ENCODE results near the gene RPL18.
A peak's percentile ranks its signal among the peaks of the same experiment; 100 is the strongest.
"Not testable (repeated sequence)": the region's sequence is repeated elsewhere in the genome, so short reads cannot be mapped to it uniquely, and the experiment has no call there.

RPL18 gene

GRCh38 chr19:48618916-48619691, at the start of gene RPL18, which contains the start of gene SPHK2:
Gene RPL18 (minus strand): TSS chr19:48619178. CDS start chr19:48619143, 35 bp downstream.
Gene SPHK2 (plus strand): TSS chr19:48619506. CDS start chr19:48620515, 1,009 bp downstream.
- DNase-seq (ENCODE audit: low spot score in 2 of 2) = peak; percentile 91 to 93
- no peaks in the 10 kb centered on the region for H3K9me3 Mint-ChIP-seq
- peak within 1 kb of the TSS; percentile 95 for H3K27ac Mint-ChIP-seq
- peaks cover 31% of the 10 kb centered on the region for H3K4me1 Mint-ChIP-seq
- ATAC-seq (ENCODE audit: low read depth) = peak; percentile 81
- peaks cover 22% of the 10 kb centered on the region for H3K36me3 Mint-ChIP-seq
- H3K27me3 Mint-ChIP-seq = no peaks in the 10 kb centered on the region
- H3K4me3 Mint-ChIP-seq = peak within 1 kb of the TSS; percentile 98

DNA sequence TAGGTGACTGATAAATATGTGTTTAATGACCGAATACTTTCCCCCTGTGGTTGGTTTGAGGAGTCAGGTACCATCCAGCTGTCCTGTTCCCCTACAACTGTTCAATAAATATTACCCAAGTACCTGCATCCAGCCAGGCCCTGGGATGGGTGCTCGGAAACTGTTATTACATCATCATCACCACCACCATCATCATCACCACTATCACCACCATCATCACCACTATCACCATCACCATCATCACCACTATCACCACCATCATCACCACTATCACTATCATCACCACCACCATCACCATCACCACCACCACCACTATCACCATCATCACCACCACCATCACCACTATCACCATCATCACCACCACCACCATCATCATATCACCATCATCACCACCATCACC, 49.8 kb upstream of the RPL18 start:
- no peak overlapping the region for H3K4me3 Mint-ChIP-seq
- peaks cover 10% of the 10 kb centered on the region for H3K4me1 Mint-ChIP-seq
- no peaks in the 10 kb centered on the region for H3K27me3 Mint-ChIP-seq
- H3K9me3 Mint-ChIP-seq = peaks cover 8% of the 10 kb centered on the region
- no peak for ATAC-seq (ENCODE audit: low read depth)
- H3K27ac Mint-ChIP-seq = peak overlapping the region; percentile 15
- DNase-seq (ENCODE audit: low spot score in 2 of 2) = no peak
- H3K36me3 Mint-ChIP-seq = no peaks in the 10 kb centered on the region

- no peak overlapping the region for H3K27ac Mint-ChIP-seq
- H3K9me3 Mint-ChIP-seq = peaks cover 8% of the 10 kb centered on the region
- ATAC-seq (ENCODE audit: low read depth) (no peak), DNase-seq (ENCODE audit: low spot score in 2 of 2) (no peak)
- H3K27me3 Mint-ChIP-seq = no peaks in the 10 kb centered on the region
- peaks cover 10% of the 10 kb centered on the region for H3K4me1 Mint-ChIP-seq
- H3K4me3 Mint-ChIP-seq = no peak overlapping the region
- H3K36me3 Mint-ChIP-seq = no peaks in the 10 kb centered on the region
These were observed 49.4 kb upstream of the RPL18 start for GRCh38 chr19:48668332-48668731.

GRCh38 chr19:48665786-48666185, 46.8 kb upstream of the RPL18 start:
- no peak overlapping the region for H3K27ac Mint-ChIP-seq
- no peaks in the 10 kb centered on the region for H3K36me3 Mint-ChIP-seq
- DNase-seq (ENCODE audit: low spot score in 2 of 2) (no peak), ATAC-seq (ENCODE audit: low read depth) (no peak)
- no peak overlapping the region for H3K4me3 Mint-ChIP-seq
- no peaks in the 10 kb centered on the region for H3K27me3 Mint-ChIP-seq
- peaks cover 15% of the 10 kb centered on the region for H3K4me1 Mint-ChIP-seq
- H3K9me3 Mint-ChIP-seq = peaks cover 8% of the 10 kb centered on the region

DNA sequence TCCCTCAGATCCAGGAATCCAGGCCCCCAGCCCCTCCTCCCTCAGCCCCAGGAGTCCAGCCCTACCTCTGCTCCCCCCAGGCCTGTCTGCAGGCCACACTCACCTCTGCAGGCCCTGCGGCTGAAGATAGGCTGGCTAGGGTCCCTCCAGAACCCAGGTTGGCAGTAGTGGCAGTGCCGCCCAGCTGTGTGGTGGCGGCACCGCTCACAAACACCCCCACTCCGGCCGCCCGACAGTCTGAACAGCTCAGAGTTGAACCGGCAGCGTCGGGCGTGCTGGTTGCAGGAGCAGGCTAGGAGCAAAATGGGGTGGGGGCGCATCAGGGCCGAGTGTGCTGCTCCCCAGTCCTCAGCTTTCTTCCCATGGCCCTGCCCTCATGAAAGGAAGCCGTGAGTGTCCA, 45.5 kb upstream of the RPL18 start:
- DNase-seq (ENCODE audit: low spot score in 2 of 2) (no peak), ATAC-seq (ENCODE audit: low read depth) (no peak)
- no peaks in the 10 kb centered on the region for H3K36me3 Mint-ChIP-seq
- H3K4me1 Mint-ChIP-seq = peaks cover 11% of the 10 kb centered on the region
- no peak overlapping the region for H3K27ac Mint-ChIP-seq
- H3K4me3 Mint-ChIP-seq = no peak overlapping the region
- H3K27me3 Mint-ChIP-seq = no peaks in the 10 kb centered on the region
- peaks cover 4% of the 10 kb centered on the region for H3K9me3 Mint-ChIP-seq

- Mint-ChIP-seq H3K4me1 (peaks cover 7% of the 10 kb centered on the region), H3K36me3 (no peaks in the 10 kb centered on the region), H3K9me3 (no peaks in the 10 kb centered on the region), H3K27ac (no peak overlapping the region), H3K27me3 (no peaks in the 10 kb centered on the region), H3K4me3 (no peak overlapping the region)
- no peak for ATAC-seq (ENCODE audit: low read depth)
- DNase-seq (ENCODE audit: low spot score in 2 of 2) = no peak
These were observed 44.7 kb upstream of the RPL18 start for GRCh38 chr19:48663667-48664066.

DNA sequence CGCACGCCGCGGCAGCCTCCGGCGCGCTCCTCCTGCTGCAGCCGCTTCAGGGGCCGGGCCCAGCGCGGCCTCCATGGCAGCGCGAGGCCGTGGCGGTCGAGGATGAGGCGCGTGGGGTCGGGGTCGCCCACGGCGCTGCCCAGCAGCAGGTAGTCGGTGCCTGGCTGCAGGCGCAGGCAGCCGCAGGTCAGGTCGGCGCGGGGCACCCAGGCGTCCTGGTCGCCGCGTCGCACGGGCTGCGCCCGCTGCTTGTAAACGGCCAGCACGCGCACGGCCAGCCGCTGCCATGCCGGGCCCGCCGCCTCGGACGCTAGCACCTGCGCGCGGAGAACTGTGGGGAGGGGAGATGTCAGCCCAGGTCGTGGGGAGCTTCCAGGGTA, 42.7 kb upstream of the RPL18 start:
- H3K9me3 Mint-ChIP-seq = no peaks in the 10 kb centered on the region
- no peaks in the 10 kb centered on the region for H3K27me3 Mint-ChIP-seq
- DNase-seq (ENCODE audit: low spot score in 2 of 2) (no peak), ATAC-seq (ENCODE audit: low read depth) (no peak)
- peaks cover 7% of the 10 kb centered on the region for H3K4me1 Mint-ChIP-seq
- no peak overlapping the region for H3K4me3 Mint-ChIP-seq
- no peaks in the 10 kb centered on the region for H3K36me3 Mint-ChIP-seq
- H3K27ac Mint-ChIP-seq = no peak overlapping the region

DNA sequence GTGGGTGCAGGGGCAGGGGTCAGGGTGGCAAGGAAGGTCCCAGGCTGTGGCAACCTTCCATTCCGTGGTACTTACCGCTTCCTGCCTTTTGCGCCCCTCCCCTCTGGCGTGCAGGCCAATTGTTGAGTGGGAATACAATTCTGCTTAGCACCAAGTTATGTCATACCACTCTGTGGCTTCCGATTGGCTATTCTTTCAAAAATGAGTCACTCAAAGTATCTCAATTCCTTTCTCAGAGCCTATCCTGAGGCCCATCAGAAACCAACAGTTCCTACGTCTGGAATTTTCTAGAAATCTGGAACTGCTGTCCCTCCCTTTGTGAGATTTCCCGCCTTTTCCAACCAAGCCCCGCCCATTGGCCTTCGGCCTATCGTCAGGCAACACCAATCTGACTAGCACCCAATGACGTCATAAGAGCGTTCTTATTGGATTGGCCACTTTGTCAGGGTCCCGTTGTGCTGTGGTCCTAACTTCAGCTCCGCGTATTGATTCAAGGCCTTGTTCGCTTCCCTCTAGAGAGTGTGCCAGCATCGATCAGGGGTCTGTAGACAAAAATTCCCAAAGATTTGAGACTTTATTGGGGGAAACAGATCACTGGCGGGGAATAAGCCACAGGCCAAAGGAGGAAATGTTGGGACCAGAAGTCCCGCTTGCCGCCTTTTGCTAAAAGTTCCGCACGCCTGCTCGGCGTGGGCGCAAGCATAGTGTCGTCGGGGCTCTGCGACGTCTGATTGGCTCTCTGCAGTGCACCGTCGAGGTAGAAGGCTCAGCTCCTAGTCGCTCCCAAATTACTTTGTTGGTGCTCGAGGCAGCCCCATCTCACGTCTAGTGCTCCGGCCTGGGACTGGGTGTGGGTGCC, 42.1 kb upstream of the RPL18 start:
- H3K4me3 Mint-ChIP-seq = peak overlapping the region; percentile 79
- peak overlapping the region; percentile 97 for H3K27ac Mint-ChIP-seq
- H3K36me3 Mint-ChIP-seq = no peaks in the 10 kb centered on the region
- ATAC-seq (ENCODE audit: low read depth) (peak; percentile 95), DNase-seq (ENCODE audit: low spot score in 2 of 2) (peak; percentile 82 to 83)
- no peaks in the 10 kb centered on the region for H3K27me3 Mint-ChIP-seq
- peaks cover 7% of the 10 kb centered on the region for H3K4me1 Mint-ChIP-seq
- H3K9me3 Mint-ChIP-seq = no peaks in the 10 kb centered on the region

GRCh38 chr19:48659768-48660167, 40.8 kb upstream of the RPL18 start:
- H3K27me3 Mint-ChIP-seq = no peaks in the 10 kb centered on the region
- peaks cover 7% of the 10 kb centered on the region for H3K4me1 Mint-ChIP-seq
- no peak overlapping the region for H3K27ac Mint-ChIP-seq
- no peak overlapping the region for H3K4me3 Mint-ChIP-seq
- no peaks in the 10 kb centered on the region for H3K9me3 Mint-ChIP-seq
- no peaks in the 10 kb centered on the region for H3K36me3 Mint-ChIP-seq
- DNase-seq (ENCODE audit: low spot score in 2 of 2) (no peak), ATAC-seq (ENCODE audit: low read depth) (no peak)

GRCh38 chr19:48658483-48658882, 39.5 kb upstream of the RPL18 start:
- Mint-ChIP-seq H3K4me1 (peaks cover 7% of the 10 kb centered on the region), H3K27ac (no peak overlapping the region), H3K27me3 (no peaks in the 10 kb centered on the region), H3K36me3 (no peaks in the 10 kb centered on the region), H3K9me3 (no peaks in the 10 kb centered on the region), H3K4me3 (no peak overlapping the region)
- no peak for DNase-seq (ENCODE audit: low spot score in 2 of 2)
- ATAC-seq (ENCODE audit: low read depth) = no peak

DNA sequence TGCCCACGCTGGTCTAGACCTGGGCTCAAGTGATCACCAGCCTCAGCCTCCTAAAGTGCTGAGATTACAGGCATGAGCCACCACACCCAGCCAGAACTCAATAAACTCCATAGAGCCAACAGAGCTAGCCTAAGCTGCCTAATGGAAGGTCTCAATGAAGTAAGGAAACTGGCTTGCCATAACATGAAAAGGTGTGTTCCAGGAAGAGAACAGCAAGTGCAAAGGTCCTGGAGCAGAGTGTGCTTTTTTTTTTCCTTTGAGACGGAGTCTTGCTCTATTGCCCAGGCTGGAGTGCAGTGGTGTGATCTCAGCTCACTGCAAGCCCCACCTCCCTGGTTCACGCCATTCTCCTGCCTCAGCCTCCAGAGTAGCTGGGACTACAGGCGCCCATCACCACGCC, 38.9 kb upstream of the RPL18 start:
- DNase-seq (ENCODE audit: low spot score in 2 of 2); H3K9me3 Mint-ChIP-seq; H3K27ac Mint-ChIP-seq; H3K27me3 Mint-ChIP-seq; H3K4me1 Mint-ChIP-seq; H3K4me3 Mint-ChIP-seq; H3K36me3 Mint-ChIP-seq; ATAC-seq (ENCODE audit: low read depth): not testable (repeated sequence)

GRCh38 chr19:48656840-48657474, 38.0 kb upstream of the RPL18 start:
- Mint-ChIP-seq H3K27me3 (no peaks in the 10 kb centered on the region), H3K4me3 (no peak overlapping the region), H3K27ac (no peak overlapping the region), H3K4me1 (peaks cover 12% of the 10 kb centered on the region), H3K9me3 (no peaks in the 10 kb centered on the region), H3K36me3 (no peaks in the 10 kb centered on the region)
- no peak for DNase-seq (ENCODE audit: low spot score in 2 of 2)
- ATAC-seq (ENCODE audit: low read depth) = no peak

- DNase-seq (ENCODE audit: low spot score in 2 of 2) (no peak), ATAC-seq (ENCODE audit: low read depth) (no peak)
- Mint-ChIP-seq H3K36me3 (no peaks in the 10 kb centered on the region), H3K9me3 (no peaks in the 10 kb centered on the region), H3K4me3 (no peak overlapping the region), H3K27ac (no peak overlapping the region), H3K4me1 (peaks cover 14% of the 10 kb centered on the region), H3K27me3 (no peaks in the 10 kb centered on the region)
These were observed 35.5 kb upstream of the RPL18 start for GRCh38 chr19:48654299-48655059.

Data from memory B cell (primary cell).